Measurements from ENCODE around the gene RPS27L.

GRCh38 chr15:63188247-63188925, 31.1 kb upstream of the RPS27L start:
- TF ChIP-seq CTCF (IDR thresholded peaks at IDR 0.05) (no peak), POLR2A (IDR thresholded peaks at IDR 0.05) (no peak)

All from adrenal gland (tissue), 5 donors.